HepG2 (cell line): ENCODE results near the gene MAPK8IP3. TPM values are rescaled to one million over a fixed set of nuclear protein-coding genes. Genes with fewer than 3 reads are reported as not detected.

Source experiments
- AKAP8 ChIP-seq: sonication (generic); formaldehyde crosslinking; IDR thresholded peaks from 2 replicates; pipeline ENCODE4 v1.5.1; 2020; ENCODE audit warnings: mild to moderate bottlenecking, missing genetic modification reagents
- ATRX ChIP-seq: sonication (generic); formaldehyde crosslinking; IDR thresholded peaks from 2 replicates; pipeline ENCODE4 v1.4.0; 2020; ENCODE audit warnings: missing genetic modification reagents, borderline replicate concordance
- GTF2F1 ChIP-seq: fragments of 150-350 bp; IDR thresholded peaks from 2 replicates; pipeline ENCODE4 v1.6.1; 2014; ENCODE audit warnings: low read length
- HES4 ChIP-seq: sonication (generic); formaldehyde crosslinking; IDR thresholded peaks from 2 replicates; pipeline ENCODE4 v1.9.0; 2021; ENCODE audit warnings: mild to moderate bottlenecking, missing genetic modification reagents, borderline replicate concordance
- HMGA1 ChIP-seq: sonication (generic); formaldehyde crosslinking; conservative IDR thresholded peaks from 2 replicates; pipeline ENCODE4 v1.4.0; 2020; ENCODE audit warnings: missing genetic modification reagents
- HNF4A ChIP-seq: sonication (generic); formaldehyde crosslinking; IDR thresholded peaks from 2 replicates; pipeline ENCODE4 v1.4.0; 2020; ENCODE audit warnings: missing genetic modification reagents
- KDM3A ChIP-seq: IDR thresholded peaks from 2 replicates; pipeline ENCODE4 v1.6.1; 2018; ENCODE audit warnings: low read depth, missing compliant biosample characterization
- RARG ChIP-seq: sonication (generic); formaldehyde crosslinking; IDR thresholded peaks from 2 replicates; pipeline ENCODE4 v1.4.0; 2020; ENCODE audit warnings: low read depth, mild to moderate bottlenecking, missing genetic modification reagents
- SPEN ChIP-seq: sonication (generic); formaldehyde crosslinking; IDR thresholded peaks from 2 replicates; pipeline ENCODE4 v1.5.1; 2020; ENCODE audit warnings: low read depth, mild to moderate bottlenecking, missing genetic modification reagents
- TSC22D2 ChIP-seq: sonication (generic); formaldehyde crosslinking; IDR thresholded peaks from 2 replicates; pipeline ENCODE4 v1.5.1; 2020; ENCODE audit warnings: missing genetic modification reagents, mild to moderate bottlenecking, borderline replicate concordance
- ZNF121 ChIP-seq: sonication (generic); formaldehyde crosslinking; IDR thresholded peaks from 2 replicates; pipeline ENCODE4 v1.5.0; 2020; ENCODE audit warnings: mild to moderate bottlenecking, missing genetic modification reagents
- ZNF296 ChIP-seq: sonication (generic); formaldehyde crosslinking; conservative IDR thresholded peaks from 2 replicates; pipeline ENCODE4 v1.5.0; 2020; ENCODE audit warnings: mild to moderate bottlenecking, missing genetic modification reagents
- ZNF33A ChIP-seq: sonication (generic); formaldehyde crosslinking; IDR thresholded peaks from 2 replicates; pipeline ENCODE4 v1.5.1; 2020; ENCODE audit warnings: missing genetic modification reagents, mild to moderate bottlenecking, moderate library complexity, borderline replicate concordance
- ZNF430 ChIP-seq: sonication (generic); formaldehyde crosslinking; IDR thresholded peaks from 2 replicates; pipeline ENCODE4 v1.9.0; 2021; ENCODE audit warnings: mild to moderate bottlenecking, missing genetic modification reagents
- ZNF570 ChIP-seq: sonication (generic); formaldehyde crosslinking; IDR thresholded peaks from 2 replicates; pipeline ENCODE4 v1.4.0; 2020; ENCODE audit warnings: mild to moderate bottlenecking, missing genetic modification reagents, borderline replicate concordance
- ZNF615 ChIP-seq: sonication (generic); formaldehyde crosslinking; IDR thresholded peaks from 2 replicates; pipeline ENCODE4 v1.5.0; 2020; ENCODE audit warnings: mild to moderate bottlenecking, missing genetic modification reagents, borderline replicate concordance
- polyA plus RNA-seq, 8 experiments: library from polyadenylated mRNA; depleted of rRNA in 3 of 8; stranded (reverse) in 7 of 8; unstranded in 1 of 8; fragments of >200 nt; fragmentation: Illumina TruSeq in 4 of 8; extraction: Trizol in 4 of 8; gene quantifications; 2 replicates each; pipeline versions ENCODE4 v1.2.1 to v1.2.3, GENCODE V29; 2011 to 2016; ENCODE audit warnings: low read depth in 4 of 8, missing spikeins in 1 of 8, mixed read lengths in 1 of 8; ENCODE audit not compliant: insufficient read depth in 1 of 8
- total RNA-seq, 5 experiments: library from RNA; depleted of rRNA; stranded (reverse); fragments of >200 nt; fragmentation: Illumina TruSeq; extraction: Trizol; gene quantifications; 2 replicates each; pipeline ENCODE4 v1.2.3, GENCODE V29; 2016; ENCODE audit warnings: low read depth in 1 of 5
- TF ChIP-seq, protein P1 (sequence below): sonication (generic); formaldehyde crosslinking; IDR thresholded peaks from 2 replicates; pipeline ENCODE4 v1.9.0; 2021; ENCODE audit warnings: missing genetic modification reagents, borderline replicate concordance
- TF ChIP-seq, protein P2 (sequence below): sonication (generic); formaldehyde crosslinking; IDR thresholded peaks from 2 replicates; pipeline ENCODE4 v1.4.0; 2020; ENCODE audit warnings: mild to moderate bottlenecking, missing genetic modification reagents
- TF ChIP-seq, protein P3 (sequence below): sonication (generic); formaldehyde crosslinking; conservative IDR thresholded peaks from 2 replicates; pipeline ENCODE4 v1.8.0; 2022; ENCODE audit warnings: low read depth, missing genetic modification reagents
- TF ChIP-seq, protein P4 (sequence below): IDR thresholded peaks from 2 replicates; pipeline ENCODE4 v1.6.1; 2016; ENCODE audit warnings: missing compliant biosample characterization, missing genetic modification reagents, borderline replicate concordance
- TF ChIP-seq, protein P5 (sequence below): sonication (generic); formaldehyde crosslinking; IDR thresholded peaks from 2 replicates; pipeline ENCODE4 v1.8.1; 2023; ENCODE audit warnings: mild to moderate bottlenecking, missing genetic modification reagents

MAPK8IP3 gene
- total and polyA plus RNA-seq, 2 of the 13 experiments (the other 11 are each of a cell fraction or from before 2014, with no cell fraction given), result 25.1 to 41.7 TPM

DNA sequence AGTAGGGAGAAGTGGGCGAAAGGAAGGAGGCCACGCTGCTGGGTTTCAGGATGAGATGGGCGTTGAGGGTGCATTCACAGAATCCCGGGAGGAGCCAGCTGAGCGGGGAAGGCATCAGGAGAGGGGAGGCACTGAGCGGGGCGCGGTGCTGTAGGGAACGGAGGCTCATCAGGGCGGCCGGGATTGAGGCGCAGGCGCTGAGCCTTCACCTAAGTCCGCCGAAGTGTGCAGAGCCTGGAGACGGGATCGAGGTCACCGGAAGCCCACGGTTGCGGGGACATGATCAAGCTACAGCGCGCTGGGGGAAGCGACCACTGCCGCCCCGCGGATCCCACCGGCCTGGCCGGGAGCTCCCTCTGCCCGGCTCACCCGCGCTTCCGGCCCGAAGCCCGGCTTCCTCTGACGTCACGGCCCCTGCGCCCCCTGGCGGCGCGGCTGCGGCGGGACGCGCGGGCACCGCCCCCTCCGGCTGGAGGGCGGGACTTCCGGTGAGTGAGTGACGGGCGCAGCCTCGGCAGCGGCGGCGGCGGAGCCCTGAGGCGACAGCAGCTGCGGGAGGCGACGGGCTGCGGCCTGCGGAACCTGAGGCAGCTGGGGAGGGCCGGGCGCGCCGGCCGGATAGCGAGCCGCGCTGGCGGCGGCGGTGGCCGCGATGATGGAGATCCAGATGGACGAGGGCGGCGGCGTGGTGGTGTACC lies at the start of gene MAPK8IP3 (continued):
- TF ChIP-seq, protein P1, sequence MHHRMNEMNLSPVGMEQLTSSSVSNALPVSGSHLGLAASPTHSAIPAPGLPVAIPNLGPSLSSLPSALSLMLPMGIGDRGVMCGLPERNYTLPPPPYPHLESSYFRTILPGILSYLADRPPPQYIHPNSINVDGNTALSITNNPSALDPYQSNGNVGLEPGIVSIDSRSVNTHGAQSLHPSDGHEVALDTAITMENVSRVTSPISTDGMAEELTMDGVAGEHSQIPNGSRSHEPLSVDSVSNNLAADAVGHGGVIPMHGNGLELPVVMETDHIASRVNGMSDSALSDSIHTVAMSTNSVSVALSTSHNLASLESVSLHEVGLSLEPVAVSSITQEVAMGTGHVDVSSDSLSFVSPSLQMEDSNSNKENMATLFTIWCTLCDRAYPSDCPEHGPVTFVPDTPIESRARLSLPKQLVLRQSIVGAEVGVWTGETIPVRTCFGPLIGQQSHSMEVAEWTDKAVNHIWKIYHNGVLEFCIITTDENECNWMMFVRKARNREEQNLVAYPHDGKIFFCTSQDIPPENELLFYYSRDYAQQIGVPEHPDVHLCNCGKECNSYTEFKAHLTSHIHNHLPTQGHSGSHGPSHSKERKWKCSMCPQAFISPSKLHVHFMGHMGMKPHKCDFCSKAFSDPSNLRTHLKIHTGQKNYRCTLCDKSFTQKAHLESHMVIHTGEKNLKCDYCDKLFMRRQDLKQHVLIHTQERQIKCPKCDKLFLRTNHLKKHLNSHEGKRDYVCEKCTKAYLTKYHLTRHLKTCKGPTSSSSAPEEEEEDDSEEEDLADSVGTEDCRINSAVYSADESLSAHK (CRISPR knock-in tag), result no peak
- TF ChIP-seq ZNF121 (CRISPR knock-in tag) (no peak), ZNF430 (CRISPR knock-in tag) (peak; percentile 73; the same call in 1 of the 2 replicates), HES4 (peak; percentile 31; the same call in 1 of the 2 replicates), ATRX (CRISPR knock-in tag) (no peak), TSC22D2 (CRISPR knock-in tag) (peak; percentile 36; the same call in 1 of the 2 replicates), AKAP8 (CRISPR knock-in tag) (peak; percentile 86), HMGA1 (no peak), HNF4A (CRISPR knock-in tag) (no peak), RARG (CRISPR knock-in tag) (no peak), SPEN (CRISPR knock-in tag) (peak; percentile 97), ZNF33A (no peak), ZNF296 (CRISPR knock-in tag) (no peak), ZNF615 (CRISPR knock-in tag) (no peak), GTF2F1 (no peak), ZNF570 (CRISPR knock-in tag) (no peak), KDM3A (CRISPR knock-in tag) (no peak)
- TF ChIP-seq, protein P2, sequence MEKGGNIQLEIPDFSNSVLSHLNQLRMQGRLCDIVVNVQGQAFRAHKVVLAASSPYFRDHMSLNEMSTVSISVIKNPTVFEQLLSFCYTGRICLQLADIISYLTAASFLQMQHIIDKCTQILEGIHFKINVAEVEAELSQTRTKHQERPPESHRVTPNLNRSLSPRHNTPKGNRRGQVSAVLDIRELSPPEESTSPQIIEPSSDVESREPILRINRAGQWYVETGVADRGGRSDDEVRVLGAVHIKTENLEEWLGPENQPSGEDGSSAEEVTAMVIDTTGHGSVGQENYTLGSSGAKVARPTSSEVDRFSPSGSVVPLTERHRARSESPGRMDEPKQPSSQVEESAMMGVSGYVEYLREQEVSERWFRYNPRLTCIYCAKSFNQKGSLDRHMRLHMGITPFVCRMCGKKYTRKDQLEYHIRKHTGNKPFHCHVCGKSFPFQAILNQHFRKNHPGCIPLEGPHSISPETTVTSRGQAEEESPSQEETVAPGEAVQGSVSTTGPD, result no peak
- TF ChIP-seq, protein P3, sequence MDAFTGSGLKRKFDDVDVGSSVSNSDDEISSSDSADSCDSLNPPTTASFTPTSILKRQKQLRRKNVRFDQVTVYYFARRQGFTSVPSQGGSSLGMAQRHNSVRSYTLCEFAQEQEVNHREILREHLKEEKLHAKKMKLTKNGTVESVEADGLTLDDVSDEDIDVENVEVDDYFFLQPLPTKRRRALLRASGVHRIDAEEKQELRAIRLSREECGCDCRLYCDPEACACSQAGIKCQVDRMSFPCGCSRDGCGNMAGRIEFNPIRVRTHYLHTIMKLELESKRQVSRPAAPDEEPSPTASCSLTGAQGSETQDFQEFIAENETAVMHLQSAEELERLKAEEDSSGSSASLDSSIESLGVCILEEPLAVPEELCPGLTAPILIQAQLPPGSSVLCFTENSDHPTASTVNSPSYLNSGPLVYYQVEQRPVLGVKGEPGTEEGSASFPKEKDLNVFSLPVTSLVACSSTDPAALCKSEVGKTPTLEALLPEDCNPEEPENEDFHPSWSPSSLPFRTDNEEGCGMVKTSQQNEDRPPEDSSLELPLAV (CRISPR knock-in tag), result no peak
- TF ChIP-seq, protein P4, sequence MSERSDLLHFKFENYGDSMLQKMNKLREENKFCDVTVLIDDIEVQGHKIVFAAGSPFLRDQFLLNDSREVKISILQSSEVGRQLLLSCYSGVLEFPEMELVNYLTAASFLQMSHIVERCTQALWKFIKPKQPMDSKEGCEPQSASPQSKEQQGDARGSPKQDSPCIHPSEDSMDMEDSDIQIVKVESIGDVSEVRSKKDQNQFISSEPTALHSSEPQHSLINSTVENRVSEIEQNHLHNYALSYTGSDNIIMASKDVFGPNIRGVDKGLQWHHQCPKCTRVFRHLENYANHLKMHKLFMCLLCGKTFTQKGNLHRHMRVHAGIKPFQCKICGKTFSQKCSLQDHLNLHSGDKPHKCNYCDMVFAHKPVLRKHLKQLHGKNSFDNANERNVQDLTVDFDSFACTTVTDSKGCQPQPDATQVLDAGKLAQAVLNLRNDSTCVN (CRISPR knock-in tag), result peak; percentile 51; the same call in 1 of the 2 replicates
- TF ChIP-seq, protein P5, sequence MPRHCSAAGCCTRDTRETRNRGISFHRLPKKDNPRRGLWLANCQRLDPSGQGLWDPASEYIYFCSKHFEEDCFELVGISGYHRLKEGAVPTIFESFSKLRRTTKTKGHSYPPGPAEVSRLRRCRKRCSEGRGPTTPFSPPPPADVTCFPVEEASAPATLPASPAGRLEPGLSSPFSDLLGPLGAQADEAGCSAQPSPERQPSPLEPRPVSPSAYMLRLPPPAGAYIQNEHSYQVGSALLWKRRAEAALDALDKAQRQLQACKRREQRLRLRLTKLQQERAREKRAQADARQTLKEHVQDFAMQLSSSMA (CRISPR knock-in tag), result no peak
